Fibroblast of the conjunctiva (primary cell): ENCODE measurements around the gene NEDD4L.

ENCODE experiments used
- DNase-seq: peaks from one replicate; pipeline ENCODE4 v3.0.0-alpha.2; 2010; ENCODE audit warnings: low read depth

NEDD4L gene

DNA sequence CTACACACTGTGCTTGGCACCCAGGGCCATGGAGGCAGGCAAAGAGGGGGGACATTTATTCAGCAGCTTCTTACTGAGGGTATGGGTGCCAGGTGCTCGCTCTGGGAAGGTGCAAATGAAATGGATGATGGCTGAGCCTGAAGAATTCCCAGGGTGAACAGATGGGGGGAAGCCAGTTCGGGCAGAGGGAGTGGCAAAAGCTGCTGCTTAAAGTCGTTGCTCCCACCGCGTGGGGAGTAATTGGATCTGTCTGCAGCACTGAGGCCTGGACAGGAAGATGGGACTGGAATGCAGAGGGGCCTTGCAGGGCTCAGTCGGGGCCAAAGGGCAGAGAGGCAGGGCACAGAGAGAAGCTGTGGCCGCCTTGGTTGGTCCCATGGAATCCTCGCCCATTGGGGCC is 51.2 kb downstream of the NEDD4L start:
- DNase-seq = no peak

GRCh38 chr18:58095655-58096054 is 51.6 kb downstream of the NEDD4L start:
- DNase-seq = no peak

DNA sequence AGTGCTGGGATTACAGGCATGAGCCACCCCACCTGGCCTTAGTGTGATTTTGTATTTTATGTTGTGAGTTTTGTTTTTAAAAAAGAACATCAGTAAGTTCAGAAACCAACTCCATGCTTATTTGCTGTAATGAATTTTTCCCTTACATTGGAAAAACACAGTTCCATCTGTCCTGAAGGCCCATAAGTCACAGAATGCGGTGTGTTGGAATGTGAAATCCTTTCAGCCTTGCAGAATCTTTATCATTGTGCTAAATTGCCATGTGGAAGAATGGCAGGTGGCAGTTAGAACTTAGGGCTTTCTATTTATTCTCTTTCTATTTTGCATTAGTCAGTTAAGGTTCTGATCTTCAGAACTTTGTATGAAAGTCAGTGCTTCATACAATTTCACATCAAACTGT is 52.6 kb downstream of the NEDD4L start:
- no peak for DNase-seq

DNA sequence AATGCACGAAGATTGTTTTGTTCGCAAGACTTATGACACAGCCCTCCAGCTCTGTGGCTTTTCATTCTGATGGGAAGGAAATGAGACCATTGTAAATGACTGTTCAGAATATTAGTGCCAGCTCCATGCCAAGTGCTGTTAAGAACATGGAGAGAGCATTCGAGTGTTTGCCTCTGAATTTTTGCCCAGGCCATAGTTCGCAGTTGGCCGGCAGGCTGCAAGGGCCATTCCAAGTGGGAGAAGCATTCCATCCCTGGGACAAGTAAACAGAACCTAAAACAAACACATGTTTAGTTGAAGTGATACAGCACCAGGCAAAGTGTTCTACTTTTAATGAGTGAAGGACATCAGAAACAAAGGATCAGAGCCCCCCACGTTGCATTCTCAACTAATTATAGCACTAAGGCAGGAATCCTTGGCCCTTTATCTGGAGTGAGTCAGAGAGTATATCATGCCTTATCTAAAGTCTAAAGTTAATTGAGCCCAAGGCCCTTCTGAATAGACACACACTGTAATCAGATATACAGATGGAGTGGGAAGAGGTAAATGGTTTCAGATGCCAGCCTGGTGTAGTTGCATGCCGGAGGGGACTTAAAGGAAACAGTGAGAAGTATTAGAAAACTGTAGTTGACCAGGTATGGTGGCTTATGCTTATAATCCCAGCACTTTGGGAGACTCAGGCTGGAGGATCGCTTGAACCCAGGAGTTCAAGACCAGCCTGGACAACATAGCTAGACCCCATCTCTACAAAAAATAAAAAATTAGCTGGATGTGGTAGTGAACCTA is 53.3 kb downstream of the NEDD4L start:
- DNase-seq = no peak

DNA sequence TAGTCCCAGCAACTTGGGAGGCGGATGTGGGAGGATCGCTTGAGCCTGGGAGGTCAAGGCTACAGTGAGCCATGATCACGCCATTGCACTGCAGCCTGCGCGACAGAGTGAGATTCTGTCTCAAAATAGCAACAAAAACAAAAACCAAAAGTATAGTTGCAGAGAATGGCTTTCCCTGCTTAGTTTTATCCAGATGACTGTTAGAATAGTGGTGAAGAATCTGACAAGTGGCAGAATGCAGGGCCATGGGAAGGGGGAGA is 53.8 kb downstream of the NEDD4L start:
- no peak for DNase-seq

DNA sequence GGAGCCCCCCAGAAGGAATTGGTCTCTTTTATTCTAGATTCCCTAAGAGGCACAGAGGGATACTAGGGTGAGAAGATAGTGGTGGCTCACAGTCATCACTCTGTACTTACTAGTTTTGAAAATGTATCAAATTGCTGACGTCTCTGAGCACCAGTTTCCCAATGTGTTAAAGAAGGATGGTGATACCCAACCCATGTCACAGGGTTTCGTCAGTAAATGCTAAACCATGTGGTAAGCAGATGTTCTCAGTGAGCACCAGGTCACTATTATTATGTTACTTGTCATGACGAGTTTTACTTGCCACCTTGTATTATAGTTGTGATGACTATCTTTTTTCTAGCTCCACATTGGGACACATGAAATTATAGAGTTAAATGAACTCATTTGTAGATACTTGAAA is 54.7 kb downstream of the NEDD4L start:
- DNase-seq = no peak

DNA sequence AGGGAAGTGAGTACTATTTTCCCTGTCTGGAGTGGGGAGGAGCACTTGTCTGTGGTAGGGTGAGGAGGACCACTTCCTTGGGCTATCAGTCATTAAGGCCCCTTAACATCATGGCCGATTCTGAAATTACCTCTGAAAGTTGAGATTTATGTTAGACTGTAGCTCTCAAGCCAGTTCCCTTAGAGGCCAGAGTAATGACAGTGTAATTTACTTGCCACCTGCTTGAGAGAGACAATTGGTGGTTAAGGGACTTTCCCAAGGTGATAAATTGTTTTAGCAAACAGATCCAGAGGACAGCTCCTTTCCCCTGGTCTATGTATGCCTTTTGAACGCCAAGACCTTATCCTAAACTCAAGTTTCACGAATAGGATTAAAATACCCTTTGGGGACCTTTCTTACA is 56.1 kb downstream of the NEDD4L start:
- no peak for DNase-seq

- no peak for DNase-seq
Observed at GRCh38 chr18:58101291-58101794, 57.3 kb downstream of the NEDD4L start.

- DNase-seq = no peak
Observed at GRCh38 chr18:58102018-58102417, 58.0 kb downstream of the NEDD4L start.

GRCh38 chr18:58102875-58103274 is 58.8 kb downstream of the NEDD4L start:
- no peak for DNase-seq

- no peak for DNase-seq
Observed at GRCh38 chr18:58103339-58103985, 59.4 kb downstream of the NEDD4L start.

GRCh38 chr18:58104096-58104495 is 60.1 kb downstream of the NEDD4L start:
- no peak for DNase-seq

GRCh38 chr18:58105206-58105887 is 61.3 kb downstream of the NEDD4L start:
- DNase-seq = no peak

GRCh38 chr18:58105888-58106260 is 61.8 kb downstream of the NEDD4L start:
- no peak for DNase-seq

- DNase-seq = no peak
Observed at GRCh38 chr18:58106289-58107070, 62.5 kb downstream of the NEDD4L start.

DNA sequence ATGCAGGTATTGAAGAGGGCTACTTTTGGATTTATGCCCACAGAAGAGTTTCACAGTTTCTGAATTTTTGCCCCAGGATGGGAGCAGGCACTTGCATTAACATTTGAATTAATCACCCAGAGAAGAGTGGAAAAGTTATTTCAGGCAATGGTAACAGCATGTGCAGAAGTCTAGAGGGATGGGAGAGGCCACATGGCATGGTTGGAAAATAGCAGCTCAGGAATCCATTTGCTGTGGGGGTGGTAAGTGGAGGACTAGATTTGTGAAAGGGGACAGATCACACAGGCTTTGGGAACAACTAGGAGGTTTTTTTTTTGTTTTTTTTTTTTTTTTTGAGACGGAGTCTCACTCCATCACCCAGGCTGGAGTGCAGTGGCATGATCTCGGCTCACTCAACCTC is 65.2 kb downstream of the NEDD4L start:
- DNase-seq = no peak

DNA sequence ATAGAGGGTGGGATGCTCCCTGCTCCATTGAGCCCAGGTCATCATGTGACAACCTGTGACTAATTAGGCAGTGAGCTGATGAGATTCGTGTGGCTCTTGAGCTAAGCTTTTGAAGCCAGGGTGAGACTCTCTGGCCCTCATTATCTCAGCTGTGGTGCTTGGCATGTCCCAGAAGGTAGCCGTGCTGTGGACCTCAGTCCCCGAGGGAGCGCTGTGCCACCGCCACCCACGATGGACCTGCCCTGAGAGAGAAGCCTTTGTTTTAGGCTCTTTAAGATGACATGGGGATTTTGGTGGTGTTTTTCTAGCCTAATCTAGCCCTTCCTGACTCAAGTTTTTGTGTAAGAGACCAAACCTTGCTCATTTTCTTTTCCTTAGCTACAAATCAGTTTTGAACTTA is 66.4 kb downstream of the NEDD4L start:
- no peak for DNase-seq

DNA sequence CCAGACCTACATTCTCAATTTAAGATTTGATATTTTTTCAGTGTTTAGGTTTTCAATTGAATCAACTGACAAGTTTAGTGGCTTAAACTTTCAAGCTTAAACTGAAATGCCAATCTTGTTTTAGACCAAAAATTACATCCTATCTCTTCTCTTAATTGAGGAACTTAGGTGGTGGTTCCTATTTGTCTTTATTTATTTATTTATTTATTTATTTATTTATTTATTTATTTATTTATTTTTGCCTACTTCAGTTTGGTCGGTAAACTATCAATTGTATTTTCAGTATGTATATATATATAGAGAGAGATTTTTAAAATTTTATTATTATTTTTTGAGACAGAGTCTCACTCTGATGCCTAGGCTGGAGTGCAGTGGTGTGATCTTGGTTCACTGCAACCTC is 68.1 kb downstream of the NEDD4L start:
- no peak for DNase-seq

- DNase-seq = no peak
Observed at GRCh38 chr18:58113337-58113736, 69.3 kb downstream of the NEDD4L start.

- no peak for DNase-seq
Observed at GRCh38 chr18:58114766-58115165, 70.7 kb downstream of the NEDD4L start.

- no peak for DNase-seq
Observed at GRCh38 chr18:58116818-58117217, 72.8 kb downstream of the NEDD4L start.

DNA sequence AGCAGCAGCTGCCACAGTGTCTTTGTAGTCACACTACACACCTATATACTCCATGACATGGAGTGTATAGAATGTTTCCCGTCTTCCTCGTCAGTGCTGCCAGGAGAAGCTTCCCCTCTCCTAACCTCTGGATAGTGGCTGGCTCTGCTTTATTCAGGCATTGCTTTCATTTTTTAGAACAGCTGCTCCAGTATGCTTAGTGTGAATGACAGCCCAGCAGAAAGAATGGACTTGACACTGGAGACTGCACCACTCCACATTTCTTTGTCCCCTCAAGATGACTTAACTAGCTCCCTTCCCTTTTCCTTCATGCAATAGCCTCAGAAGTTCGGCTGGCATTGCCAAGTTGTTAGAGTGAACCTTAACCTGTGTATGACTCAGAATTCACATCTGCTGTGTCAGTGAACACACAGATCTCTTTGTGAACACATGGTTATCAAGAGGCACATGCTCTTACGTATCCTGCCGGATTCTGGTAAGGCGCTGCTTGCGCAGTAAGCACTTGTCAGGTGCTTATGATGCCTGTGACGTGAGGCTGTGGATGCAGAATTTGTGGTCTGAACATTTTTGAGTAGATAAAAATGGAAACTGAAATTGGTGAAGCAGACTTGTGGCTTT is 73.9 kb downstream of the NEDD4L start:
- peak; percentile 70 for DNase-seq
